T-cell (primary cell): ENCODE measurements around the gene TTBK1. TPM values are rescaled to one million over a fixed set of nuclear protein-coding genes. Genes with fewer than 3 reads are reported as not detected.

Experiments
- ATAC-seq, 4 experiments: fragments of 200-7000 bp in 3 of 4; fragments of 150-1000 bp in 1 of 4; cut with Tn5 transposase; replicated peaks in 1 of 4; 1 replicate in 3 of 4; 2 replicates in 1 of 4; pipeline ENCODE4 v1.10.0; 2021; ENCODE audit warnings: moderate library complexity in 3 of 4, mild to moderate bottlenecking in 2 of 4, moderate number of reproducible peaks in 1 of 4
- CTCF ChIA-PET, 2 donors: fragments of 300-600 bp; sonication (Branson Sonifier 250); formaldehyde crosslinking; loops; one replicate each; lab custom pipeline; 2022; ENCODE audit warnings: antibody characterized with exemption in 2 of 2; lab: Charles Lee
- POLR2A ChIA-PET, 2 donors: fragments of 300-600 bp; sonication (Branson Sonifier 250); formaldehyde crosslinking; loops; one replicate each; lab custom pipeline; 2022; ENCODE audit warnings: antibody characterized with exemption in 2 of 2; lab: Charles Lee
- DNase-seq, 35 experiments: peaks; one replicate each; pipeline versions ENCODE4 v3.0.0 to v3.0.0-alpha.2; 2013 to 2023
- H3K27ac ChIP-seq: one replicate; pipeline ENCODE4 v1.5.1; 2013; ENCODE audit warnings: low read length
- H3K27me3 ChIP-seq, 2 experiments: replicated peaks in 1 of 2; 1 replicate in 1 of 2; 2 replicates in 1 of 2; pipeline versions ENCODE4 v1.6.1 to v1.7.0; 2013; ENCODE audit warnings: low read length in 1 of 2, mixed read lengths in 1 of 2; ENCODE audit not compliant: control insufficient read depth in 2 of 2, insufficient read depth in 2 of 2; ENCODE audit errors: extremely low read depth in 1 of 2
- H3K36me3 ChIP-seq, 2 donors: 1 replicate in 1 of 2; 2 replicates in 1 of 2; pipeline versions ENCODE4 v1.6.1 to v1.7.0; 2013; ENCODE audit warnings: low read length in 1 of 2; ENCODE audit not compliant: control insufficient read depth in 2 of 2, insufficient read depth in 1 of 2; ENCODE audit errors: extremely low read depth in 1 of 2
- H3K4me1 ChIP-seq, 2 experiments: 1 replicate in 1 of 2; 2 replicates in 1 of 2; pipeline versions ENCODE4 v1.6.1 to v1.7.0; 2013; ENCODE audit warnings: low read length in 2 of 2, mixed read lengths in 1 of 2; ENCODE audit not compliant: insufficient read depth in 2 of 2, control insufficient read depth in 1 of 2; ENCODE audit errors: extremely low read depth in 1 of 2
- H3K4me3 ChIP-seq, 2 donors: 1 replicate in 1 of 2; 2 replicates in 1 of 2; pipeline versions ENCODE4 v1.5.1 to v1.7.0; 2013; ENCODE audit warnings: mild to moderate bottlenecking in 2 of 2, low read length in 1 of 2, moderate library complexity in 1 of 2; ENCODE audit not compliant: control insufficient read depth in 1 of 2; ENCODE audit errors: extremely low read depth in 1 of 2
- H3K9me3 ChIP-seq: 2 replicates; pipeline ENCODE4 v1.7.0; 2013
- H3K27ac Mint-ChIP-seq, 2 donors: one replicate each; pipeline ENCODE4 v1.8.0; 2020 to 2021; ENCODE audit warnings: mild to moderate bottlenecking in 2 of 2, mixed read lengths in 2 of 2
- H3K27me3 Mint-ChIP-seq, 2 donors: one replicate each; pipeline ENCODE4 v1.8.0; 2021 to 2022; ENCODE audit warnings: mixed read lengths in 2 of 2
- H3K36me3 Mint-ChIP-seq: one replicate; pipeline ENCODE4 v1.8.0; 2021; ENCODE audit warnings: mixed read lengths
- H3K4me1 Mint-ChIP-seq, 3 donors: one replicate each; pipeline ENCODE4 v1.8.0; 2020 to 2022; ENCODE audit warnings: mixed read lengths in 3 of 3, mild to moderate bottlenecking in 1 of 3
- H3K4me3 Mint-ChIP-seq, 3 donors: one replicate each; pipeline ENCODE4 v1.8.0; 2020 to 2022; ENCODE audit warnings: mild to moderate bottlenecking in 3 of 3, mixed read lengths in 3 of 3, moderate library complexity in 3 of 3
- H3K9me3 Mint-ChIP-seq, 3 donors: one replicate each; pipeline ENCODE4 v1.8.0; 2020 to 2022; ENCODE audit warnings: mixed read lengths in 3 of 3
- WGBS: methylation state at CpG from one replicate; pipeline ENCODE4 v1.1.5; 2013; ENCODE audit warnings: missing lambda C conversion rate; ENCODE audit not compliant: insufficient coverage; 5-methylcytosine and 5-hydroxymethylcytosine counted together
- total RNA-seq, 35 experiments: library from RNA in 6 of 35; stranded (reverse) in 6 of 35; fragments of 120-200 nt in 1 of 35; gene quantifications; one replicate each; pipeline versions ENCODE4 v1.2.1 to v1.2.4 and lab custom pipeline; 2013 to 2026

TTBK1 gene
- total RNA-seq, 5 donors from 2014 or later (not counting 1 experiment from before 2014, with no cell fraction given), result 0.03 to 0.07 TPM; not detected in 3

- peaks cover 0 to 3% of the 10 kb centered on the region in 2 donors for H3K27me3 Mint-ChIP-seq
- no peak overlapping the region for H3K27ac Mint-ChIP-seq
- peaks cover 0 to 6% of the 10 kb centered on the region in 2 experiments for H3K4me1 ChIP-seq
- ChIA-PET POLR2A (no interaction called here), CTCF (interaction anchor here in 1 of 2 donors (0.5 to 1.6 kb wide), 7 partner anchors 17 to 384 kb away, joined by 3 to 5 read pairs (median 3); partner anchors contain the start of gene DNPH1)
- no peak overlapping the region for H3K4me3 ChIP-seq
- H3K4me3 Mint-ChIP-seq, result no peak overlapping the region
- DNase-seq (peak; percentile 28 to 82 (median 64)), ATAC-seq (peak; percentile 85 to 99 (median 92))
- peaks cover 1 to 6% (median 1%) of the 10 kb centered on the region in 3 donors for H3K4me1 Mint-ChIP-seq
- H3K9me3 Mint-ChIP-seq, result no peaks in the 10 kb centered on the region
- no peak overlapping the region for H3K27ac ChIP-seq
- peaks cover 0 to 29% of the 10 kb centered on the region in 2 experiments for H3K27me3 ChIP-seq
- H3K9me3 ChIP-seq, result no peaks in the 10 kb centered on the region
- WGBS, result 17% methylated on average over 6 of the region's 12 CpGs
- H3K36me3 ChIP-seq, result no peaks in the 10 kb centered on the region
- H3K36me3 Mint-ChIP-seq, result no peaks in the 10 kb centered on the region
These were observed 20.3 kb downstream of the TTBK1 start for GRCh38 chr6:43263314-43264178.

- Histone ChIP-seq H3K4me3 (no peak overlapping the region), H3K9me3 (no peaks in the 10 kb centered on the region), H3K36me3 (no peaks in the 10 kb centered on the region), H3K27me3 (peaks cover 0 to 28% of the 10 kb centered on the region in 2 experiments), H3K4me1 (peaks cover 0 to 15% of the 10 kb centered on the region in 2 experiments), H3K27ac (no peak overlapping the region)
- no peaks in the 10 kb centered on the region for H3K9me3 Mint-ChIP-seq
- CTCF ChIA-PET, result interaction anchor here (0.6 to 1.6 kb wide), 4 partner anchors 36 to 242 kb away, joined by 3 to 5 read pairs (median 4); partner anchors contain the start of gene DNPH1 (in 1 of the 2)
- H3K4me1 Mint-ChIP-seq, result peaks cover 6 to 7% (median 6%) of the 10 kb centered on the region in 3 donors
- H3K27me3 Mint-ChIP-seq, result peaks cover 0 to 7% of the 10 kb centered on the region in 2 donors
- H3K36me3 Mint-ChIP-seq, result no peaks in the 10 kb centered on the region
- POLR2A ChIA-PET, result interaction anchor here in 1 of 2 donors (0.5 kb wide), 1 partner anchor 12 kb away, joined by 4 read pairs; no protein-coding TSS in a partner anchor
- no peak overlapping the region for H3K4me3 Mint-ChIP-seq
- ATAC-seq (no peak), DNase-seq (no peak)
- H3K27ac Mint-ChIP-seq, result no peak overlapping the region
- 68% methylated on average over 5 of the region's 5 CpGs for WGBS
These were observed 21.4 kb downstream of the TTBK1 start for GRCh38 chr6:43264599-43265145.

GRCh38 chr6:43265564-43265963 is 22.3 kb downstream of the TTBK1 start:
- WGBS, result 82% methylated on average over 2 of the region's 6 CpGs
- ChIA-PET CTCF (interaction anchor here in 1 of 2 donors (0.6 kb wide), 1 partner anchor 260 kb away, joined by 3 read pairs; no protein-coding TSS in a partner anchor), POLR2A (no interaction called here)
- Mint-ChIP-seq H3K36me3 (no peaks in the 10 kb centered on the region), H3K27ac (no peak overlapping the region), H3K27me3 (peaks cover 0 to 7% of the 10 kb centered on the region in 2 donors), H3K4me1 (peaks cover 6 to 12% (median 10%) of the 10 kb centered on the region in 3 donors), H3K9me3 (no peaks in the 10 kb centered on the region), H3K4me3 (no peak overlapping the region)
- ATAC-seq, result no peak
- Histone ChIP-seq H3K27me3 (peaks cover 0 to 33% of the 10 kb centered on the region in 2 experiments), H3K4me1 (peaks cover 0 to 19% of the 10 kb centered on the region in 2 experiments), H3K4me3 (no peak overlapping the region), H3K9me3 (no peaks in the 10 kb centered on the region), H3K27ac (no peak overlapping the region), H3K36me3 (no peaks in the 10 kb centered on the region)
- no peak for DNase-seq

GRCh38 chr6:43267619-43268354 is 24.5 kb downstream of the TTBK1 start:
- no peak for DNase-seq
- ChIA-PET CTCF (interaction anchor here in 1 of 2 donors (1.5 kb wide), 1 partner anchor 130 kb away, joined by 4 read pairs; no protein-coding TSS in a partner anchor), POLR2A (no interaction called here)
- Mint-ChIP-seq H3K36me3 (no peaks in the 10 kb centered on the region), H3K4me1 (peaks cover 6 to 12% (median 10%) of the 10 kb centered on the region in 3 donors), H3K4me3 (peak overlapping the region in 1 of 3 donors; percentile 73), H3K9me3 (no peaks in the 10 kb centered on the region), H3K27ac (no peak overlapping the region), H3K27me3 (peaks cover 0 to 7% of the 10 kb centered on the region in 2 donors)
- Histone ChIP-seq H3K27me3 (peaks cover 0 to 34% of the 10 kb centered on the region in 2 experiments), H3K27ac (no peak overlapping the region), H3K36me3 (no peaks in the 10 kb centered on the region), H3K4me1 (peaks cover 0 to 19% of the 10 kb centered on the region in 2 experiments), H3K9me3 (no peaks in the 10 kb centered on the region), H3K4me3 (no peak overlapping the region)
- 97% methylated on average over 5 of the region's 7 CpGs for WGBS
- no peak for ATAC-seq

- Histone ChIP-seq H3K9me3 (no peaks in the 10 kb centered on the region), H3K27ac (no peak overlapping the region), H3K27me3 (peaks cover 0 to 34% of the 10 kb centered on the region in 2 experiments), H3K36me3 (no peaks in the 10 kb centered on the region), H3K4me3 (no peak overlapping the region), H3K4me1 (peaks cover 0 to 17% of the 10 kb centered on the region in 2 experiments)
- no peak for DNase-seq
- ATAC-seq, result no peak
- no CpG with 5 or more reads among the region's 3 CpGs for WGBS
- CTCF ChIA-PET, result interaction anchor here in 1 of 2 donors (0.6 to 1.5 kb wide), 2 partner anchors 81 to 129 kb away, joined by 4 to 5 read pairs; no protein-coding TSS in a partner anchor
- H3K36me3 Mint-ChIP-seq, result no peaks in the 10 kb centered on the region
- H3K27me3 Mint-ChIP-seq, result peaks cover 0 to 7% of the 10 kb centered on the region in 2 donors
- H3K27ac Mint-ChIP-seq, result no peak overlapping the region
- H3K9me3 Mint-ChIP-seq, result no peaks in the 10 kb centered on the region
- POLR2A ChIA-PET, result no interaction called here
- H3K4me3 Mint-ChIP-seq, result peak overlapping the region in 1 of 3 donors; percentile 73
- peaks cover 6 to 12% (median 9%) of the 10 kb centered on the region in 3 donors for H3K4me1 Mint-ChIP-seq
These were observed 25.0 kb downstream of the TTBK1 start for GRCh38 chr6:43268355-43268700.
